ENCODE measurements around the gene IZUMO2.
"Not testable (repeated sequence)": the region's sequence is repeated elsewhere in the genome, so short reads cannot be mapped to it uniquely, and the experiment has no call there.

The IZUMO2 gene

GRCh38 chr19:50184196-50184595 lies 21.1 kb upstream of the IZUMO2 start:
- DNase-seq (ENCODE audit: low read depth, low spot score) = no peak

GRCh38 chr19:50181121-50181520 lies 18.0 kb upstream of the IZUMO2 start:
- DNase-seq (ENCODE audit: low read depth, low spot score) = no peak

- no peak for DNase-seq (ENCODE audit: low read depth, low spot score)
These were observed 15.9 kb upstream of the IZUMO2 start for GRCh38 chr19:50178859-50179537.

GRCh38 chr19:50178320-50178719 lies 15.2 kb upstream of the IZUMO2 start:
- no peak for DNase-seq (ENCODE audit: low read depth, low spot score)

GRCh38 chr19:50176775-50177174 lies 13.7 kb upstream of the IZUMO2 start:
- no peak for DNase-seq (ENCODE audit: low read depth, low spot score)

GRCh38 chr19:50175924-50176323 lies 12.8 kb upstream of the IZUMO2 start:
- no peak for DNase-seq (ENCODE audit: low read depth, low spot score)

- DNase-seq (ENCODE audit: low read depth, low spot score) = no peak
These were observed 11.2 kb upstream of the IZUMO2 start for GRCh38 chr19:50174100-50174793.

GRCh38 chr19:50173127-50173526 lies 10.0 kb upstream of the IZUMO2 start:
- peak; percentile 68 for DNase-seq (ENCODE audit: low read depth, low spot score)

GRCh38 chr19:50172726-50173125 lies 9.6 kb upstream of the IZUMO2 start:
- no peak for DNase-seq (ENCODE audit: low read depth, low spot score)

GRCh38 chr19:50171752-50172151 lies 8.7 kb upstream of the IZUMO2 start:
- DNase-seq (ENCODE audit: low read depth, low spot score) = no peak

GRCh38 chr19:50167314-50167721 lies 4.2 kb upstream of the IZUMO2 start:
- peak; percentile 58 for DNase-seq (ENCODE audit: low read depth, low spot score)

GRCh38 chr19:50159078-50159477 lies 4.0 kb downstream of the IZUMO2 start:
- DNase-seq (ENCODE audit: low read depth, low spot score) = no peak

GRCh38 chr19:50158577-50158976 lies 4.5 kb downstream of the IZUMO2 start:
- no peak for DNase-seq (ENCODE audit: low read depth, low spot score)

GRCh38 chr19:50155520-50156109 lies 7.5 kb downstream of the IZUMO2 start:
- DNase-seq (ENCODE audit: low read depth, low spot score) = no peak

GRCh38 chr19:50154529-50154928 lies 8.6 kb downstream of the IZUMO2 start:
- no peak for DNase-seq (ENCODE audit: low read depth, low spot score)

- no peak for DNase-seq (ENCODE audit: low read depth, low spot score)
These were observed 10.5 kb downstream of the IZUMO2 start for GRCh38 chr19:50152578-50152977.

GRCh38 chr19:50148528-50148927 lies 14.6 kb downstream of the IZUMO2 start:
- DNase-seq (ENCODE audit: low read depth, low spot score) = no peak

GRCh38 chr19:50147462-50148423 lies 15.3 kb downstream of the IZUMO2 start:
- DNase-seq (ENCODE audit: low read depth, low spot score) = peak; percentile 94

GRCh38 chr19:50141921-50142320 lies 21.2 kb downstream of the IZUMO2 start:
- DNase-seq (ENCODE audit: low read depth, low spot score) = not testable (repeated sequence)

- DNase-seq (ENCODE audit: low read depth, low spot score) = not testable (repeated sequence)
These were observed 22.8 kb downstream of the IZUMO2 start for GRCh38 chr19:50140118-50140845.
